ENCODE measurements around the gene RALGAPA2. TPM values are rescaled to one million over a fixed set of nuclear protein-coding genes. Genes with fewer than 3 reads are reported as not detected.

The RALGAPA2 gene
- total RNA-seq, 1 experiment from 2014 or later = 13.4 TPM

- peak; percentile 90 for ATAC-seq
- no peak overlapping the region for H3K27ac ChIP-seq (ENCODE audit: low read length)
- no peaks in the 10 kb centered on the region for H3K9me3 ChIP-seq (ENCODE audit: control insufficient read depth, insufficient read depth, low read depth, low read length)
- ChIA-PET CTCF (no interaction called here), POLR2A (no interaction called here)
- no peaks in the 10 kb centered on the region for H3K27me3 ChIP-seq (ENCODE audit: control insufficient read depth, insufficient read depth, low read length)
- DNase-seq (ENCODE audit: low read depth, low spot score) = peak; percentile 33
- BruUV-seq (replicated peaks) = no TSS peak
- TF ChIP-seq, protein P1, sequence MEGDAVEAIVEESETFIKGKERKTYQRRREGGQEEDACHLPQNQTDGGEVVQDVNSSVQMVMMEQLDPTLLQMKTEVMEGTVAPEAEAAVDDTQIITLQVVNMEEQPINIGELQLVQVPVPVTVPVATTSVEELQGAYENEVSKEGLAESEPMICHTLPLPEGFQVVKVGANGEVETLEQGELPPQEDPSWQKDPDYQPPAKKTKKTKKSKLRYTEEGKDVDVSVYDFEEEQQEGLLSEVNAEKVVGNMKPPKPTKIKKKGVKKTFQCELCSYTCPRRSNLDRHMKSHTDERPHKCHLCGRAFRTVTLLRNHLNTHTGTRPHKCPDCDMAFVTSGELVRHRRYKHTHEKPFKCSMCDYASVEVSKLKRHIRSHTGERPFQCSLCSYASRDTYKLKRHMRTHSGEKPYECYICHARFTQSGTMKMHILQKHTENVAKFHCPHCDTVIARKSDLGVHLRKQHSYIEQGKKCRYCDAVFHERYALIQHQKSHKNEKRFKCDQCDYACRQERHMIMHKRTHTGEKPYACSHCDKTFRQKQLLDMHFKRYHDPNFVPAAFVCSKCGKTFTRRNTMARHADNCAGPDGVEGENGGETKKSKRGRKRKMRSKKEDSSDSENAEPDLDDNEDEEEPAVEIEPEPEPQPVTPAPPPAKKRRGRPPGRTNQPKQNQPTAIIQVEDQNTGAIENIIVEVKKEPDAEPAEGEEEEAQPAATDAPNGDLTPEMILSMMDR (IDR thresholded peaks at IDR 0.05) = peak; percentile 75
- TF ChIP-seq, protein P2, sequence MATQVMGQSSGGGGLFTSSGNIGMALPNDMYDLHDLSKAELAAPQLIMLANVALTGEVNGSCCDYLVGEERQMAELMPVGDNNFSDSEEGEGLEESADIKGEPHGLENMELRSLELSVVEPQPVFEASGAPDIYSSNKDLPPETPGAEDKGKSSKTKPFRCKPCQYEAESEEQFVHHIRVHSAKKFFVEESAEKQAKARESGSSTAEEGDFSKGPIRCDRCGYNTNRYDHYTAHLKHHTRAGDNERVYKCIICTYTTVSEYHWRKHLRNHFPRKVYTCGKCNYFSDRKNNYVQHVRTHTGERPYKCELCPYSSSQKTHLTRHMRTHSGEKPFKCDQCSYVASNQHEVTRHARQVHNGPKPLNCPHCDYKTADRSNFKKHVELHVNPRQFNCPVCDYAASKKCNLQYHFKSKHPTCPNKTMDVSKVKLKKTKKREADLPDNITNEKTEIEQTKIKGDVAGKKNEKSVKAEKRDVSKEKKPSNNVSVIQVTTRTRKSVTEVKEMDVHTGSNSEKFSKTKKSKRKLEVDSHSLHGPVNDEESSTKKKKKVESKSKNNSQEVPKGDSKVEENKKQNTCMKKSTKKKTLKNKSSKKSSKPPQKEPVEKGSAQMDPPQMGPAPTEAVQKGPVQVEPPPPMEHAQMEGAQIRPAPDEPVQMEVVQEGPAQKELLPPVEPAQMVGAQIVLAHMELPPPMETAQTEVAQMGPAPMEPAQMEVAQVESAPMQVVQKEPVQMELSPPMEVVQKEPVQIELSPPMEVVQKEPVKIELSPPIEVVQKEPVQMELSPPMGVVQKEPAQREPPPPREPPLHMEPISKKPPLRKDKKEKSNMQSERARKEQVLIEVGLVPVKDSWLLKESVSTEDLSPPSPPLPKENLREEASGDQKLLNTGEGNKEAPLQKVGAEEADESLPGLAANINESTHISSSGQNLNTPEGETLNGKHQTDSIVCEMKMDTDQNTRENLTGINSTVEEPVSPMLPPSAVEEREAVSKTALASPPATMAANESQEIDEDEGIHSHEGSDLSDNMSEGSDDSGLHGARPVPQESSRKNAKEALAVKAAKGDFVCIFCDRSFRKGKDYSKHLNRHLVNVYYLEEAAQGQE (IDR thresholded peaks at IDR 0.05; ENCODE audit: insufficient read depth in 1 of 2, low read depth in 2 of 2, low read length in 1 of 2) = no peak
- no peak for TF ChIP-seq POLR2AphosphoS5 (IDR thresholded peaks at IDR 0.05; ENCODE audit: low read depth, low read length)
- TF ChIP-seq SIN3A (IDR thresholded peaks at IDR 0.05; ENCODE audit: borderline replicate concordance, insufficient read depth, low read depth, low read length) = no peak
- in situ Hi-C loops (cut with HindIII; ENCODE audit: low pct_unique_long_range_greater_than_20kb, low sequenced_read_pairs) = no loop called here
- H3K4me1 ChIP-seq (ENCODE audit: control insufficient read depth, insufficient read depth, low read length) = no peaks in the 10 kb centered on the region
- no peaks in the 10 kb centered on the region for H3K36me3 ChIP-seq (ENCODE audit: control insufficient read depth, insufficient read depth, low read length)
- intact Hi-C loops (cut with micrococcal nuclease; ENCODE audit: unreplicated experiment) = loop anchor here (1.0 kb wide), 1 partner anchor 160 kb away; no protein-coding TSS in a partner anchor
- no peak overlapping the region for H3K4me3 ChIP-seq (ENCODE audit: low read depth in 2 of 2, low read length in 2 of 2)
Measured at GRCh38 chr20:20664795-20665589, 47.5 kb downstream of the RALGAPA2 start.

GRCh38 chr20:20663841-20664240 lies 48.6 kb downstream of the RALGAPA2 start:
- intact Hi-C loops (cut with micrococcal nuclease; ENCODE audit: unreplicated experiment) (no loop called here), in situ Hi-C loops (cut with HindIII; ENCODE audit: low pct_unique_long_range_greater_than_20kb, low sequenced_read_pairs) (no loop called here)
- no TSS peak for BruUV-seq (replicated peaks)
- H3K36me3 ChIP-seq (ENCODE audit: control insufficient read depth, insufficient read depth, low read length) = no peaks in the 10 kb centered on the region
- CTCF ChIA-PET = no interaction called here
- no peaks in the 10 kb centered on the region for H3K4me1 ChIP-seq (ENCODE audit: control insufficient read depth, insufficient read depth, low read length)
- ATAC-seq (no peak), DNase-seq (ENCODE audit: low read depth, low spot score) (no peak)
- no peak for TF ChIP-seq TCF7L2 (IDR thresholded peaks at IDR 0.05; ENCODE audit: low read depth, low read length)
- TF ChIP-seq POLR2AphosphoS5 (IDR thresholded peaks at IDR 0.05; ENCODE audit: low read depth, low read length) = no peak
- TF ChIP-seq, protein P2 (IDR thresholded peaks at IDR 0.05; ENCODE audit: insufficient read depth in 1 of 2, low read depth in 2 of 2, low read length in 1 of 2) = no peak
- TF ChIP-seq, protein P1 (IDR thresholded peaks at IDR 0.05) = no peak
- TF ChIP-seq SIN3A (IDR thresholded peaks at IDR 0.05; ENCODE audit: borderline replicate concordance, insufficient read depth, low read depth, low read length) = no peak
- H3K4me3 ChIP-seq (ENCODE audit: low read depth in 2 of 2, low read length in 2 of 2) = no peak overlapping the region
- H3K27me3 ChIP-seq (ENCODE audit: control insufficient read depth, insufficient read depth, low read length) = no peaks in the 10 kb centered on the region
- H3K27ac ChIP-seq (ENCODE audit: low read length) = no peak overlapping the region
- H3K9me3 ChIP-seq (ENCODE audit: control insufficient read depth, insufficient read depth, low read depth, low read length) = no peaks in the 10 kb centered on the region
- POLR2A ChIA-PET = no interaction called here

All from Panc1 (cell line).